Stimulated activated CD4-positive, alpha-beta T cell treated with anti-CD3 and anti-CD28 coated beads, Interleukin-4, amount 100 ng/mL, for 4 hours (primary cell): ENCODE data around the gene ATP8B1.

Experiments
- DNase-seq, 2 experiments: peaks; one replicate each; pipeline ENCODE4 v3.0.0-alpha.2; 2020

ATP8B1 gene

GRCh38 chr18:57791911-57792310, 11.2 kb downstream of the ATP8B1 start:
- DNase-seq: no peak

GRCh38 chr18:57791192-57791591, 11.9 kb downstream of the ATP8B1 start:
- no peak for DNase-seq

- no peak for DNase-seq
Measured at GRCh38 chr18:57790316-57790715, 12.8 kb downstream of the ATP8B1 start.

DNA sequence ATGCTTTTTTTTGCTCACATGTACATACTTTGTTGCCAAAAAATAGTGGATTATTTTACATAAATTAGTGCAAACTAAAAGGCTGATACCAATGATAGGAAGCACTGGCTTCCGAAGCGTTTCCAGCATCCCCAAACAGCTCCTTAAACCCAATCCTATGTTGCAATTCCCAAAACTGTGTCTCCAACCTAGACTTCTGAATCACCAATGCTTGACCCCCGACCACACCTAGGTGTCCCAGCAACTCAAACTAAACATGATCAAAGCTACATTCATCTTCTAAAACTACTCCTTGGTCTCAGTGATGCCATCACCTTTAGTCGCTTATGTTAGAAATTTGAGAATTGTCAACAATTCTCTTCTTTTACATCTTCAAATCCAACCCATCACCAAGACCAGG, 13.4 kb downstream of the ATP8B1 start:
- DNase-seq: no peak

- DNase-seq: no peak
Measured at GRCh38 chr18:57789090-57789489, 14.0 kb downstream of the ATP8B1 start.

DNA sequence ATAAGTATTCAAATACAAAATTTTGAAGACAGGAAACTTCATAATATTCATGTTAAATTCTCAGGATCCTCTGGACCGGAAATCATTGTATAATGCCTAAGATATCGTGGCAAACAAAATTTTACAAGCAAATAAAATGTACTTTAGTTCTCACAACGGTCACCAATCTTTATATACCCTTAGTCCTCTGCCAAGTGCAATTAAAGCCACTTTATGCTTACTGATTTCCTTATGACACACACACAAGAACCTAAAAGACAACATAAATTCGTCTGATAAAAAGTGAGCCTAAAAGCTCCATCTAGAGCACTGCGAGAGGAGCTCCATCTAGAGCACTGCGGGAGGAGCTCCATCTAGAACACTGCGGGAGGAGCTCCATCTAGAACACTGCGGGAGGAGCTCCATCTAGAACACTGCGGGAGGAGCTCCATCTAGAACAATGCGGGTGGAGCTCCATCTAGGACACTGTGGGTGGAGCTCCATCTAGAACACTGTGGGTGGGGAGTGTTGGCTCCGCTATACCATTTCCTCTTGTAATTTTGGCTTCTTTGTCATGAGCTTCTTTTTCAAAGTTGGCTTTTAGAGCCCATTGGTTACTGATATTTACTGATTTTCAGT, 15.9 kb downstream of the ATP8B1 start:
- DNase-seq: no peak

DNA sequence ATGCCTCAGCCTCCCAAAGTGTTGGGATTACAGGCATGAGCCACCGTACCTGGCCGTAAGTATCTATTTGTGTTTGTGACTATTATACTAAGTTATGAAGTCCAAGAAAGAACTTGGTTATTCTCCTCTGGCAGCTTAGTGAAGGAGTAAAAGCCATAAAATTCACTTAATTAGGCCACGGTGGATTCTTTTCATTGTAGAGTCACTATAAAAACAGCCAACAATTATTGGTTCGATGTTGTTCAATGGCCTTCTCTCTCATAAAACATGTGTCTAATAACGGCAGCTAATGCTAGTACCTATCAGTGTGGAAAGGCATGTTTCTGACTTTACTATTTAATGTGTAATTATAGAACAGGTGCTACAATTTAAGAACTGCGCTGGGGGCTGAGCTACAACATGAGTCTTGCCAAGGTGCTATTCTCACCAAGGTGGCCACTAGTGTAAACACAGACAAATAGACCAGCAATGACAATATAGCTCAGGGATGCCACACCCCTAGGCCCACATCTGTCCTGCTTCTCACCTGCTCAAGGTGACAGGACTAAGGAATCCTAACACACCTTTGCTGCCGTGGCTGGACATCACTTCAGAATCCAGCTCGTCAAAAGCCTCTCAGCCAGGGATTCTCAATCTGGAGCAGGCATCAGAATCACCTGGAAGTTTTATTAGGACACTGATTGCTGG, 17.2 kb downstream of the ATP8B1 start:
- no peak for DNase-seq

- DNase-seq: no peak
Measured at GRCh38 chr18:57784801-57785114, 18.4 kb downstream of the ATP8B1 start.

DNA sequence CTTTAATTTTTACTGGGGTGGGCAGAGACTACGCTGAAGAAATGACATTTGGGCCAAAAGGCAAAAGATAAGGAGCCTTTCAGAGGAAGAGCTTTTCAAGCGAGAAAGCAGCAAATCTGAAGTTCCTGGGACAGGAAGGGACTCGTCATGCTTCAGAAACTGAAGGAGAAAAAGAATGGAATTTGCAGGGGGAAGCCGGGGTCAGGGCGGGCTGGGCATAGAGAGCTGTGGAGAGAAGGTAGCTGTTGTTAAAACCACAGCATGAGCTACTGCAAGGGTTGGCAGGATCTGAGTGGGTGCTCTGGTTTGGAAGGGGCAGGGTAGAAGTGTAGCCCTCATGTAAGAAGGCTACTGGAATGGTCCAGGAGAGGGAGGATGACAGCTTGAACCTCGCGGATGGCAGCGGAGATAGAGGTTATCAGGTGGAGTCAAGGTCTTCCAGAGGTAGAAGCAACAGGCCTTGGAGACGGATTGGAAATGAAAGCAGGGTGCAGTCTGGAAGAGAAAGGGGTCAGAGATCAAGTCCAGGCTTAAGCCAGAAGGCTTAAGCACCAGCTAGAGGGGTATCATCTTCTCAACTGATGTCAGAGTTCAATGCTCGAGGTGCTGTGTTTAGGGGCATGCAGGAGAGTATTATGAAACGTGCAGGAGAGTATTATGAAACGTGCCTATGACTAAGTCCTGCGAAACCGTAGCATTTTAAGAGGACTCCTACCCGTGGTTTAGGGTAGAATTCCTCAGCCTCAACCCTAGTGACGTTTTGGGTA, 18.9 kb downstream of the ATP8B1 start:
- DNase-seq: no peak

- no peak for DNase-seq
Measured at GRCh38 chr18:57782049-57782448, 21.1 kb downstream of the ATP8B1 start.

DNA sequence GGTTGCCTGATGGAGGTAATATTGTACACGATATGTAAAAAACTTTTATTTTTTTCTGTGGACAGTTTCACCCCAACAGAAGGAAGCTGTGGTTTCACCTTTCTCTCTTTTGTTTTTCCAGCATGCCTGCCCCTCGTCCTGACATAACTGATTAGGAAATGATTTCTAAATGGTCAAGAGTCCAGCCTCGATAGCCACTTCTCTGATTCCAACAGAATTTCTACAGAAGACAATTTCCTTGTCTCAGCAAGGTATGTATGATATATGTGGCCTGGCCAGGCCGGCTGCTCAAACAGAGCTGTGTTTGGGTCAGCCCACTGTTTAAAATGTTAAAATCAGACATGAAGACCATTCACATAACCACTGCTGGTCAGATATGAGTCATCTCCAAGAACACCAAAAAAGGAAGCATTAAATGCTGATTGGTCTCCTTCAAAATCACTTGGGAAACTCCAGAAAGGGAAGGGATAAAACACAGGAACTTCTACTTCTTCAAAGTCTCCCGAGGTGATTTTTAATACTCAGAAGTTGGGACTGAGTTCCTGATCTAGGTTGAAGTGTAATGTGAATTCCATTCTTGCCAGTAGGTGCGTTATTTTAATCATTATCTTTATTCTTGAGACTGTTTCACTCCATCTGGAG, 22.3 kb downstream of the ATP8B1 start:
- no peak for DNase-seq

GRCh38 chr18:57780318-57780705, 22.8 kb downstream of the ATP8B1 start:
- no peak for DNase-seq

DNA sequence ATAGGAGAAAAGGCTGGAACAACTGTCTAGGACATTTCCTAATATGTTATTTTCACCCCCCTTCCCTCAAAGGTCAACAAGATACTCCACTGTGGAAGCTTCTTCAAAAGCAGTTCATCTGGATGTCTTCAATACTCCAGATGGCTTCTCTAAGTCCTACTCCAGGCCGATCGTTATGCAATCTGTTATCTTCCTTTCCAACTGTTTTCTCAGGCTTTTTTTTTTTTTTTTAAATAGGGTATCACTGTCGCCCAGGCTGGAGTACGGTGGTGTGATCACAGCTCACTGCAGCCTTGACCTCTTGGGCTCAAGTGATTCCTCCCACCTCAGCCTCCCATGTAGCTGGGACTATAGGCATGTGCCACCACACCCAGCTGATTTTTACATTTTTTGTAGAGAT, 26.3 kb downstream of the ATP8B1 start:
- DNase-seq: no peak

GRCh38 chr18:57776354-57776753, 26.8 kb downstream of the ATP8B1 start:
- DNase-seq: peak in 1 of 2 experiments; percentile 6

DNA sequence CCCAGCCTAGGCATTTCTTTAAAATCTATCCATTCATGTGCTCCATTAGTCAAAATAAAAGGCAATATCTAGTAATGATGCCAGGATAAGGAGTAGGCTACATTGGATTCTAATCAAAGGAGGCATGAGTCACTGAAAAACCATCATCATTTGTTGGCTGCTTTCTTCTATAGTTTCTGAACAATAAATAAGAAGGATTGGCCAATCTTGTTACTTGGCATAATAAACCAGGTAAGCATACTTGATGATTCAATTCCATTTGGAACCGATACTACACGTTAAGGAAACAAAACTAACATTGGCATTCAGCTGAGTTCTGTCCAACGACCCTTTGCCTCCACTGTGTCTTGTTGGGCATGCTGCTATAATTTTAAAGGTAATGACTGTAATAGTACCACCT, 27.2 kb downstream of the ATP8B1 start:
- no peak for DNase-seq

GRCh38 chr18:57772387-57772799, 30.7 kb downstream of the ATP8B1 start:
- DNase-seq: no peak

DNA sequence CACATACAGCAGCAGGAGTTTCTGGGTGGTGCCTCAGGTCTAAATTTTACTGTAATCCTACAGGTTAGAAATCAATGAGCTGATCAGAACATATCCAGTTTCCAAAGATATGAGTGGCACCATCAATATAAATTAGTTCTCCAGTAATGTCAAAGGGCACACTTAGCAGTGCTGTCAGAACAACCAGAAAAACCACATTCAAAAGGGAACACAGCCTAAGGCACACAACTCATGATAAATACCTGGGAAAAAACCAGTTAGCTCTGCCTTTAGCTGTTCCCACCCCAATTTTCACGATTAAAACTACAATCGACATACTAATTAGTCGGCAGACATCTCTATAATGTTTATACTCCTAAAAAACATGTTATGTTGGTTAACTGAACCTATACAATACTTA, 31.5 kb downstream of the ATP8B1 start:
- no peak for DNase-seq

GRCh38 chr18:57771193-57771592, 31.9 kb downstream of the ATP8B1 start:
- no peak for DNase-seq

- no peak for DNase-seq
Measured at GRCh38 chr18:57768537-57769326, 34.4 kb downstream of the ATP8B1 start.

GRCh38 chr18:57767259-57768050, 35.7 kb downstream of the ATP8B1 start:
- no peak for DNase-seq

GRCh38 chr18:57764995-57765394, 38.1 kb downstream of the ATP8B1 start:
- DNase-seq: no peak

GRCh38 chr18:57764087-57764486, 39.0 kb downstream of the ATP8B1 start:
- DNase-seq: no peak
